ENCODE data around the gene UTP14C.
A peak's percentile ranks its signal among the peaks of the same experiment; 100 is the strongest.

UTP14C gene

GRCh38 chr13:52011632-52012511 lies 12.6 kb upstream of the UTP14C start, which contains the start of gene ALG11:
Gene ALG11, plus strand, starts transcription at chr13:52012398. Its CDS starts 21 bp downstream, at chr13:52012419.
- no peaks in the 10 kb centered on the region for H3K4me1 ChIP-seq
- peak within 1 kb of the TSS; percentile 89 for H2AFZ ChIP-seq
- no peaks in the 10 kb centered on the region for H3K36me3 ChIP-seq (ENCODE audit: control insufficient read depth, insufficient read depth, low read length)
- peak within 1 kb of the TSS; percentile 89 for H3K4me3 ChIP-seq (ENCODE audit: low read depth, low read length)
- peak within 1 kb of the TSS; percentile 74 for H3K27ac ChIP-seq
- no peaks in the 10 kb centered on the region for H3K27me3 ChIP-seq (ENCODE audit: control insufficient read depth, insufficient read depth, low read length)
- H3K9ac ChIP-seq, result no peak within 1 kb of the TSS
- H3K9me3 ChIP-seq (ENCODE audit: control insufficient read depth, low read length), result no peaks in the 10 kb centered on the region
- TF ChIP-seq CTCF (IDR thresholded peaks at IDR 0.05), result no peak
- peak within 1 kb of the TSS; percentile 81 for H3K4me2 ChIP-seq (ENCODE audit: low read length)
- H3K79me2 ChIP-seq, result peaks cover 4% of the 10 kb centered on the region

DNA sequence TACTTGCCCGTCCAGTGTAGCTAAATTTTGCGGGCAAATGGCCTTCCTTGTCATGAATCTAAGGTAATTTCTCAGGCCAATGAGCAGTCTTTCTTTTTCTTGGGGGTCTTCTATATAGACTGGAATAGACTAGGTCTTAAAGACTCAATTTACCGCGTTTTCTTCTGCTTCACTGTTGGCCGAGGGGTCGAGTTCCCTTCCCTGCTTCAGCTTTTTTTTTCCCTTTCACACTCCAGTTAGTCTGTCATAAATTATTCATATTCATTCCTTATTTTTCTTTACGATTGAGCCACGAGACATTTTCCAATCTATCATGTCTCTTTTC lies 12.0 kb upstream of the UTP14C start:
- Histone ChIP-seq H3K27ac (peak overlapping the region; percentile 25), H3K4me2 (ENCODE audit: low read length) (peak overlapping the region; percentile 68), H3K36me3 (ENCODE audit: control insufficient read depth, insufficient read depth, low read length) (no peaks in the 10 kb centered on the region)

DNA sequence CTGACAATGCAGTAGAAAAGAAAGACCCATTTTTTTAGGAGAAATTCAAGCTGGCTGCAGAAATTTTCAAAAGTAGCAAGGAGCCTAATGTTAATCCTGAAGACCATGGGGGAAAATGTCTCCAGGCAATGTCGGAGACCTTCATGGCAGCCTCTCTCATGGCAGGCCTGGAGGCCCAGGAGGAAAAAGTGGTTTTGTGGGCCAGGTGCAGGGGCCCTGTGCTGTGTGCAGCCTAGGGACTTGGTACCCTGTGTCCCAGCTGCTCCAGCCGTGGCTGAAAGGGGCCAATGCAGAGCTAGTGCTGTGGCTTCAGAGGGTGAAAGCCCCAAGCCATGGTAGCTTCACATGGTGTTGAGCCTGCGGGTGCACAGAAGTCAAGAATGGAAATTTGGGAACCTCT lies 8.2 kb upstream of the UTP14C start:
- Histone ChIP-seq H3K36me3 (ENCODE audit: control insufficient read depth, insufficient read depth, low read length) (no peaks in the 10 kb centered on the region), H3K4me3 (ENCODE audit: low read depth, low read length) (no peak overlapping the region), H3K79me2 (peaks cover 4% of the 10 kb centered on the region), H3K9me3 (ENCODE audit: control insufficient read depth, low read length) (no peaks in the 10 kb centered on the region), H3K4me2 (ENCODE audit: low read length) (no peak overlapping the region), H3K4me1 (no peaks in the 10 kb centered on the region), H3K27me3 (ENCODE audit: control insufficient read depth, insufficient read depth, low read length) (no peaks in the 10 kb centered on the region), H2AFZ (no peak overlapping the region), H3K9ac (no peak overlapping the region), H3K27ac (no peak overlapping the region)
- TF ChIP-seq CTCF (IDR thresholded peaks at IDR 0.05), result no peak

More for the DNA sequence above, 12.0 kb upstream of the UTP14C start:
- H3K79me2 ChIP-seq, result peaks cover 4% of the 10 kb centered on the region
- no peaks in the 10 kb centered on the region for H3K9me3 ChIP-seq (ENCODE audit: control insufficient read depth, low read length)
- H3K4me1 ChIP-seq, result no peaks in the 10 kb centered on the region
- H3K9ac ChIP-seq, result no peak overlapping the region
- TF ChIP-seq CTCF (IDR thresholded peaks at IDR 0.05), result no peak
- H3K27me3 ChIP-seq (ENCODE audit: control insufficient read depth, insufficient read depth, low read length), result no peaks in the 10 kb centered on the region
- peak overlapping the region; percentile 76 for H2AFZ ChIP-seq
- H3K4me3 ChIP-seq (ENCODE audit: low read depth, low read length), result peak overlapping the region; percentile 89

DNA sequence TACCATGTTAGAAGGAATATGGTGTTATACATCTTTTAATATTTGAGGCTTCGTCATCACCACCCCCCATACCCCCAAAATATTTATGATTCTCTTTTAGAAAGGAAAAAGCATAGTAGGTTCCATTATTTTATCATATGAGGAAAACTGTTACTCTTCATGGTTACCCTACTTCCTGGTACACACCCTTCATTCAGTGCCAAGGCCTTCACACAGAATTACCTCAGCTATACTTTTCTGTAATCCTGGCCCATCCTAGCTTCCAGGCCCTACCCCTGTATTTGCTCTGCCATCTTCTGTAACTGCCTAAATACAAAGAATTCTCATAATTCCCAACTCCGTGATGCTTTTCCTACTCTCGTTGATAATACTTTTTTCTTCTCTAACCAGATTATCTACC lies 4.3 kb upstream of the UTP14C start:
- H3K4me3 ChIP-seq (ENCODE audit: low read depth, low read length), result no peak overlapping the region
- H3K4me2 ChIP-seq (ENCODE audit: low read length), result no peak overlapping the region
- no peak overlapping the region for H2AFZ ChIP-seq
- no peaks in the 10 kb centered on the region for H3K36me3 ChIP-seq (ENCODE audit: control insufficient read depth, insufficient read depth, low read length)
- H3K79me2 ChIP-seq, result no peaks in the 10 kb centered on the region
- H3K9me3 ChIP-seq (ENCODE audit: control insufficient read depth, low read length), result no peaks in the 10 kb centered on the region
- TF ChIP-seq CTCF (IDR thresholded peaks at IDR 0.05), result no peak
- H3K27ac ChIP-seq, result no peak overlapping the region
- H3K27me3 ChIP-seq (ENCODE audit: control insufficient read depth, insufficient read depth, low read length), result no peaks in the 10 kb centered on the region
- no peaks in the 10 kb centered on the region for H3K4me1 ChIP-seq
- H3K9ac ChIP-seq, result no peak overlapping the region

GRCh38 chr13:52022356-52022755 lies 2.1 kb upstream of the UTP14C start:
- no peak for TF ChIP-seq CTCF (IDR thresholded peaks at IDR 0.05)
- no peak overlapping the region for H3K9ac ChIP-seq
- H3K4me1 ChIP-seq, result no peaks in the 10 kb centered on the region
- H3K4me3 ChIP-seq (ENCODE audit: low read depth, low read length), result no peak overlapping the region
- H3K27me3 ChIP-seq (ENCODE audit: control insufficient read depth, insufficient read depth, low read length), result no peaks in the 10 kb centered on the region
- no peaks in the 10 kb centered on the region for H3K79me2 ChIP-seq
- H3K4me2 ChIP-seq (ENCODE audit: low read length), result no peak overlapping the region
- H3K36me3 ChIP-seq (ENCODE audit: control insufficient read depth, insufficient read depth, low read length), result no peaks in the 10 kb centered on the region
- H3K27ac ChIP-seq, result no peak overlapping the region
- H2AFZ ChIP-seq, result no peak overlapping the region
- H3K9me3 ChIP-seq (ENCODE audit: control insufficient read depth, low read length), result no peaks in the 10 kb centered on the region

Data from parathyroid adenoma (tissue), 2 donors.